Esophagus muscularis mucosa (tissue), 3 donors: ENCODE data around the gene MCF2L.

Experiments used
- POLR2AphosphoS5 ChIP-seq, 2 donors: sonication (generic); formaldehyde crosslinking; IDR thresholded peaks; one replicate each; pipeline ENCODE4 v1.6.1; 2017; ENCODE audit warnings: antibody characterized with exemption in 2 of 2
- TF ChIP-seq, protein P1 (sequence below), 3 experiments: fragments of 200-600 bp in 2 of 3; fragments of 450-650 bp in 1 of 3; sonication (generic) in 2 of 3; IDR thresholded peaks; one replicate each; pipeline ENCODE4 v1.5.1; 2017 to 2019; ENCODE audit warnings: antibody characterized with exemption in 3 of 3, mild to moderate bottlenecking in 2 of 3, moderate library complexity in 1 of 3

GRCh38 chr13:113000575-113000974 lies 31.6 kb downstream of the MCF2L start:
- TF ChIP-seq, protein P1, sequence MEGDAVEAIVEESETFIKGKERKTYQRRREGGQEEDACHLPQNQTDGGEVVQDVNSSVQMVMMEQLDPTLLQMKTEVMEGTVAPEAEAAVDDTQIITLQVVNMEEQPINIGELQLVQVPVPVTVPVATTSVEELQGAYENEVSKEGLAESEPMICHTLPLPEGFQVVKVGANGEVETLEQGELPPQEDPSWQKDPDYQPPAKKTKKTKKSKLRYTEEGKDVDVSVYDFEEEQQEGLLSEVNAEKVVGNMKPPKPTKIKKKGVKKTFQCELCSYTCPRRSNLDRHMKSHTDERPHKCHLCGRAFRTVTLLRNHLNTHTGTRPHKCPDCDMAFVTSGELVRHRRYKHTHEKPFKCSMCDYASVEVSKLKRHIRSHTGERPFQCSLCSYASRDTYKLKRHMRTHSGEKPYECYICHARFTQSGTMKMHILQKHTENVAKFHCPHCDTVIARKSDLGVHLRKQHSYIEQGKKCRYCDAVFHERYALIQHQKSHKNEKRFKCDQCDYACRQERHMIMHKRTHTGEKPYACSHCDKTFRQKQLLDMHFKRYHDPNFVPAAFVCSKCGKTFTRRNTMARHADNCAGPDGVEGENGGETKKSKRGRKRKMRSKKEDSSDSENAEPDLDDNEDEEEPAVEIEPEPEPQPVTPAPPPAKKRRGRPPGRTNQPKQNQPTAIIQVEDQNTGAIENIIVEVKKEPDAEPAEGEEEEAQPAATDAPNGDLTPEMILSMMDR (IDR thresholded peaks at IDR 0.05), result no peak
- no peak for TF ChIP-seq POLR2AphosphoS5 (IDR thresholded peaks at IDR 0.05)
